ENCODE data around the gene SIPA1L2. TPM values are rescaled to one million over a fixed set of nuclear protein-coding genes. Genes with fewer than 3 reads are reported as not detected.

The SIPA1L2 gene
- total RNA-seq, 4 donors from 2014 or later = 17.6 to 36.4 (median 23.8) TPM

DNA sequence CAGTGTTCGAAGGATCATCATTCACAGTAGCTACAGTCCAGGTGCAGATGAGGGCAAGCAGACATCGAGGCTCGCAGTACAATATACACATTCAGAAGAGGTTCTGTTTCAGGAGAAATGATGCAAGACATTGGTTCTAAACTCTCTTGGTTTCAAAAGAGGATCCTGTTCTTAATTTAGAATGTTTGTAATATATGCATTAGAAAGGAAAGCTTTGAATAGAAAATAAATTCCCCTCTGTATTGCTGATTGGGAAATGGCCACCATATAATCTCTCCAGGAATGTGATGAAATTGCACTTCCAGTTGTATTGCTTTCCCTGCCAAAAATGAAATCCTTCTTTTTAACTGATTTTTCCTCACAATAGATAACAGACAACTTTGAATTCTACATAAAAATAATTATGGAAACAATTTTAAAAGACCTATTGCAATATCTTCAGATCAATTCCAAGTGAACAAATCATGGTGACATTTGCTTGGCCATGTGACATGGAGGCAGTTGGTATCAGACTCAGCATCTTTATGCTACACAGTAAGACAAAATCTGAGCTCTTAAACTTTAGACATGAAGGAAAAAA lies 27.6 kb upstream of the SIPA1L2 start:
- TF ChIP-seq, protein P1, sequence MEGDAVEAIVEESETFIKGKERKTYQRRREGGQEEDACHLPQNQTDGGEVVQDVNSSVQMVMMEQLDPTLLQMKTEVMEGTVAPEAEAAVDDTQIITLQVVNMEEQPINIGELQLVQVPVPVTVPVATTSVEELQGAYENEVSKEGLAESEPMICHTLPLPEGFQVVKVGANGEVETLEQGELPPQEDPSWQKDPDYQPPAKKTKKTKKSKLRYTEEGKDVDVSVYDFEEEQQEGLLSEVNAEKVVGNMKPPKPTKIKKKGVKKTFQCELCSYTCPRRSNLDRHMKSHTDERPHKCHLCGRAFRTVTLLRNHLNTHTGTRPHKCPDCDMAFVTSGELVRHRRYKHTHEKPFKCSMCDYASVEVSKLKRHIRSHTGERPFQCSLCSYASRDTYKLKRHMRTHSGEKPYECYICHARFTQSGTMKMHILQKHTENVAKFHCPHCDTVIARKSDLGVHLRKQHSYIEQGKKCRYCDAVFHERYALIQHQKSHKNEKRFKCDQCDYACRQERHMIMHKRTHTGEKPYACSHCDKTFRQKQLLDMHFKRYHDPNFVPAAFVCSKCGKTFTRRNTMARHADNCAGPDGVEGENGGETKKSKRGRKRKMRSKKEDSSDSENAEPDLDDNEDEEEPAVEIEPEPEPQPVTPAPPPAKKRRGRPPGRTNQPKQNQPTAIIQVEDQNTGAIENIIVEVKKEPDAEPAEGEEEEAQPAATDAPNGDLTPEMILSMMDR (IDR thresholded peaks at IDR 0.05; ENCODE audit: low read depth) = no peak

- TF ChIP-seq, protein P1 (IDR thresholded peaks at IDR 0.05; ENCODE audit: low read depth) = no peak
Measured at GRCh38 chr1:232655746-232656085, 25.8 kb upstream of the SIPA1L2 start.

DNA sequence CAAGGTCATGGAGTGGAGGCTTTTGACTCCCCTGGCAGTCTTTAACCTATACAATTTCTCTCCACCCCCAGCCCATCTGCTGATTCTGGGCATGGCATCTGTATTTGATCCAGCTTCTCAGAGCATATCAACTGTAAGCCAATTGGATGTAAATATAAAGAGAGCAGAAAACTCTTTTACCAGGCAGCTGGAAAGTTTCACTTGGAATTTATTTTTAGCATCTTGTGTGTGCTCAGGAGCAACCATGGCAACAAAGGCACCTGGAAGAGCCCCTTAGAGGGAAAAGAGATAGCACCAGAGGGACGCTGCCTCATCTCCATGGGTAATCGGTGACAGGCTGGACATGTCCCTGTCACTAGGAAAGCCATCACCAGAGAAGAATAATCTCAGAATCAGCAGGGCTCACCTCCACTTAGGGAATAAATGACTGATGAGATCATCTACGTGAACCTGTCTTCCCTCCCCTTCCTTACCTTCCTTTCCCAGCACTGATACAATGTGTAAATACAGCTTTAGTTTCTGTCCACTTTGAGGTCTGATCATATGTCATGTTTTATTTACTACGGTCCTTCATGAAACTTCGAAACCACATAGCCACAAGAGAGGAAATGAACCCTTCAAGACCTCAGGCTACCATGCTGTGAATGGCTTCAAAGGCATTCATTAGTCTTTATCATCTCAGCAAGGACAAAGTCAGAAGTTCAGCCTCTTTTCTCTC lies 25.3 kb upstream of the SIPA1L2 start:
- TF ChIP-seq, protein P1 (IDR thresholded peaks at IDR 0.05; ENCODE audit: low read depth) = no peak

GRCh38 chr1:232653789-232654188 lies 23.9 kb upstream of the SIPA1L2 start:
- TF ChIP-seq, protein P1 (IDR thresholded peaks at IDR 0.05; ENCODE audit: low read depth) = no peak

DNA sequence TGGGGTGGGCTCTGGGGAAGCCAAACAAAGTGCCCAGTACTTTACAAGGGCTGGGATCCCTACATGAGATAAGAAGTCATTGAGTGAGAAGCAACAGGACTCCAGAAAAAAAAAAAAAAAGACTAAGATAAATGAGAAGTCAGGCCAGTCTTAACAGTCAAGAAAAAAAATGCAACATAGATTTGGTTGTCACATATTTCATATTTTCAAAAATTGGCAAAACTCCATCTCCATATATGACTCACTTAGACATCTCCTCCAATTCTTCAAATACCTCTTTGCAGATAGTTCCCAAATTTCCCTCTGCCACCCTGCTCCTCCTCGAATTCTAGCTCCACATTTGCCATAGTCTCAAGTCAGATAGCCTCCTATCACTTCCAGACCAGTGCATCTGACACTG lies 20.9 kb upstream of the SIPA1L2 start:
- TF ChIP-seq, protein P1 (IDR thresholded peaks at IDR 0.05; ENCODE audit: low read depth) = no peak

DNA sequence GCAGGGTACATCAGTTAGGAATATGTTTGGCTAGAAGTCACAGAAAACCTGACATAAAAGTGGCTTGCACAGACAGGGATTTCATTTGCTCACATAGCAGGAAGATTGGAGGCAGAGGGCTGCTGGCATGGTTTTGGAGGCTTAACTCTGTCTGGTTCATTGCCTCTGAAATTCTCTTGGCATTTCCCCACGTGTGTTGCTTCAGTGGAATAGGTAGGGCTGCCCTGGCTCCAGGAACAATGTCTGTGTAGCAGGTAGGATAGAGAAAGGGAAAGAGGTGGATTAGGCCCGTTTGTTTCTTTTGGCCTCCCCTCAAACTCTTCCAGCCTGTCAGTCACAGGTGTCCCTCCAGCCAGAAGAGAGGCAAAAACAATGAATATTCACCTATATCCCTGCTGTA lies 20.5 kb upstream of the SIPA1L2 start:
- TF ChIP-seq, protein P1 (IDR thresholded peaks at IDR 0.05; ENCODE audit: low read depth) = no peak

DNA sequence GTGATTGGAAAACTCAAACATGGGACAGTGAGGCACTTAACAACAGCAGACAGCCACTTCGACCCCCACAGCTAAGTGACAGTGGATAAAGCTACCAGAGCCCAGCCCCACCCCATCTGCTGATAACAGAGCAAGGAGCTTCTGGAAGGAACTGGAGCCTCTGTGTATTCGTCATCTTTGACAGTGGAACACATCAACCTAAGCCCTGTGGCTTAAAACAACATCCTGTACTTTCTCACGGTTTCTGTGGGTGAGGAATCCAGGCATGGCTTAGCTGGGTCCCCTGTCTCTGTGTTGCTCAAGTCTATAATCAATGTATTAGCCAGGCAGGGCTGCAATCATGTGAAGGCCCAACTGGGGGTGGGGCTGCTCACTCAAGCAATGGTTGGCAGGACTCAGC lies 18.4 kb upstream of the SIPA1L2 start:
- TF ChIP-seq, protein P1 (IDR thresholded peaks at IDR 0.05; ENCODE audit: low read depth) = no peak

Measured in subcutaneous adipose tissue (tissue), 4 donors.